Stomach (tissue), 4 donors: Measurements from ENCODE around the gene BSCL2.

Experiments used
- CTCF ChIP-seq, 7 experiments: fragments of 450-650 bp in 4 of 7; fragments of 200-600 bp in 3 of 7; sonication (generic) in 3 of 7; IDR thresholded peaks; one replicate each; pipeline ENCODE4 v1.5.1; 2016 to 2019; ENCODE audit warnings: antibody characterized with exemption in 7 of 7, control low read depth in 2 of 7, mild to moderate bottlenecking in 1 of 7
- EP300 ChIP-seq: sonication (generic); formaldehyde crosslinking; IDR thresholded peaks from one replicate; pipeline ENCODE4 v1.6.1; 2017; ENCODE audit warnings: antibody characterized with exemption
- POLR2A ChIP-seq, 4 donors: fragments of 450-650 bp; IDR thresholded peaks; one replicate each; pipeline ENCODE4 v1.6.1; 2016; ENCODE audit warnings: antibody characterized with exemption in 4 of 4, control low read depth in 2 of 4, mild to moderate bottlenecking in 1 of 4, moderate library complexity in 1 of 4

GRCh38 chr11:62644220-62644619, 63.0 kb downstream of the BSCL2 start:
- TF ChIP-seq CTCF (IDR thresholded peaks at IDR 0.05) (no peak), EP300 (no peak), POLR2A (IDR thresholded peaks at IDR 0.05) (no peak)
